AG10803 (cell line): ENCODE results near the gene GIPC2.

Experiments
- DNase-seq: peaks from one replicate; pipeline ENCODE4 v3.0.0; 2010; ENCODE audit warnings: low read depth
- H3K4me3 ChIP-seq: 2 replicates; pipeline ENCODE4 v1.5.1; 2011; ENCODE audit warnings: mild to moderate bottlenecking, low read length, control low read depth
- CTCF ChIP-seq: conservative IDR thresholded peaks from 2 replicates; pipeline ENCODE4 v1.5.1; 2011; ENCODE audit warnings: mild to moderate bottlenecking, low read length, control low read depth, inconsistent platforms

Gene GIPC2

GRCh38 chr1:78143673-78144072 is 97.9 kb downstream of the GIPC2 start:
- no peak overlapping the region for H3K4me3 ChIP-seq
- TF ChIP-seq CTCF: no peak
- DNase-seq: no peak

GRCh38 chr1:78145105-78145580 is 99.4 kb downstream of the GIPC2 start:
- H3K4me3 ChIP-seq: no peak overlapping the region
- peak; percentile 94 for TF ChIP-seq CTCF
- peak; percentile 86 for DNase-seq

- no peak for TF ChIP-seq CTCF
- DNase-seq: peak; percentile 79
- no peak overlapping the region for H3K4me3 ChIP-seq
Measured at GRCh38 chr1:78146205-78146771, 100.5 kb downstream of the GIPC2 start.

- TF ChIP-seq CTCF: no peak
- DNase-seq: no peak
- no peak overlapping the region for H3K4me3 ChIP-seq
Measured at GRCh38 chr1:78147031-78147430, 101.3 kb downstream of the GIPC2 start.

GRCh38 chr1:78153092-78153736 is 107.4 kb downstream of the GIPC2 start:
- no peak overlapping the region for H3K4me3 ChIP-seq
- TF ChIP-seq CTCF: no peak
- no peak for DNase-seq

GRCh38 chr1:78155121-78155520 is 109.4 kb downstream of the GIPC2 start:
- no peak for DNase-seq
- no peak overlapping the region for H3K4me3 ChIP-seq
- TF ChIP-seq CTCF: no peak

GRCh38 chr1:78156805-78157521 is 111.2 kb downstream of the GIPC2 start:
- DNase-seq: peak; percentile 91
- no peak for TF ChIP-seq CTCF

More at GRCh38 chr1:78156805-78157521, 111.2 kb downstream of the GIPC2 start:
- no peak overlapping the region for H3K4me3 ChIP-seq
